ENCODE results near the gene TAS1R2. TPM values are rescaled to one million over a fixed set of nuclear protein-coding genes. Genes with fewer than 3 reads are reported as not detected.

The TAS1R2 gene
- total and polyA plus RNA-seq, 10 donors = not detected

DNA sequence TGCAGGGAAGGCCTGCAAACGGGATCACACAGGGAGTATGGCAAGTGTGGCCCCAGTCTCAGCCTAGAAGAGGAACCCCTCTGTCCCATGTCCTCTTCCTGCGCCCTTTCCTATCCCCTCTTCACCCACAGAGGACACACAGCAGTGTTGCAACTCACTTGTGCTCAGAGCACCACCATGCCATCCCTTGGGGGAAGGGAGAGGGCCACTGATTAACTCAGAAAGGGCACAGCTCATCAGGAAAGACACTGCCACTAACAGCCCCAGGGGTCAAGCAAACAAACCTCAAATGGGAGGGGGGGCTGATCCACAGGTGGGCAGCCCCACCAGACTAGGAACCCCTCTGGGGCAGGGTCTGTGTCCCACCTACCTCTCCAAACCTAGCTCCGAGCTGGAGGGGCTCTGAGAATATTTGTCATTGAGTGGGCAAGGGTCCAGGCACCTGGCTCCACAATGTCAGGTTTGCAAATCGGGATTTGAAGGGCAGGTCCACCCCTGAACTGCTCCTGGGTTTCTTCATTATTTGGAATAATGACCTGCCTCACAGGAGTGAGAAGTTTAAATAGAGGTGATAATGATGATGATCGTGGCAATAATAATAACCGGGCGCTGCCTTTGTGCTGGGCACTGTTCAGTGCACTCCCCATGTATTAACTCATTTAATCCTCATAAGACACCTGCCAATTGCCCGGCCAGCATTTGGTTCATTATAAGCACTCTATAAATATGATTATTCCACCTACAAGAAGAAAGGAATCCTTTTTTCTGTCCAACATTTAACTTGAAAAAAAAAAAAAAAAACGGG, 41.9 kb upstream of the TAS1R2 start:
- H3K36me3 ChIP-seq = peaks cover 0 to 24% (median 0%) of the 10 kb centered on the region in 6 donors
- DNase-seq = no peak
- H3K27ac ChIP-seq = peak overlapping the region in 2 of 8 donors; percentile 88 to 90
- H3K9me3 ChIP-seq = no peaks in the 10 kb centered on the region
- intact Hi-C loops (cut with DNase I; ENCODE audit: low total_unique reads) = loop anchor here (10.0 kb wide), 1 partner anchor 193 kb away; no protein-coding TSS in a partner anchor
- TF ChIP-seq POLR2AphosphoS5 (IDR thresholded peaks at IDR 0.05) = no peak
- no peak for TF ChIP-seq POLR2A (IDR thresholded peaks at IDR 0.05)
- TF ChIP-seq, protein P1, sequence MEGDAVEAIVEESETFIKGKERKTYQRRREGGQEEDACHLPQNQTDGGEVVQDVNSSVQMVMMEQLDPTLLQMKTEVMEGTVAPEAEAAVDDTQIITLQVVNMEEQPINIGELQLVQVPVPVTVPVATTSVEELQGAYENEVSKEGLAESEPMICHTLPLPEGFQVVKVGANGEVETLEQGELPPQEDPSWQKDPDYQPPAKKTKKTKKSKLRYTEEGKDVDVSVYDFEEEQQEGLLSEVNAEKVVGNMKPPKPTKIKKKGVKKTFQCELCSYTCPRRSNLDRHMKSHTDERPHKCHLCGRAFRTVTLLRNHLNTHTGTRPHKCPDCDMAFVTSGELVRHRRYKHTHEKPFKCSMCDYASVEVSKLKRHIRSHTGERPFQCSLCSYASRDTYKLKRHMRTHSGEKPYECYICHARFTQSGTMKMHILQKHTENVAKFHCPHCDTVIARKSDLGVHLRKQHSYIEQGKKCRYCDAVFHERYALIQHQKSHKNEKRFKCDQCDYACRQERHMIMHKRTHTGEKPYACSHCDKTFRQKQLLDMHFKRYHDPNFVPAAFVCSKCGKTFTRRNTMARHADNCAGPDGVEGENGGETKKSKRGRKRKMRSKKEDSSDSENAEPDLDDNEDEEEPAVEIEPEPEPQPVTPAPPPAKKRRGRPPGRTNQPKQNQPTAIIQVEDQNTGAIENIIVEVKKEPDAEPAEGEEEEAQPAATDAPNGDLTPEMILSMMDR (IDR thresholded peaks at IDR 0.05 in 8 of 11, conservative IDR thresholded peaks at IDR 0.05 in 3 of 11) = no peak
- peak overlapping the region in 7 of 8 donors; percentile 79 to 92 (median 89) for H3K4me3 ChIP-seq
- peaks cover 0 to 51% (median 26%) of the 10 kb centered on the region in 6 donors for H3K4me1 ChIP-seq
- WGBS, 5 donors = 40 to 61% (median 54%) methylated on average over 8 to 9 of the region's 9 CpGs
- no peaks in the 10 kb centered on the region for H3K27me3 ChIP-seq (replicated peaks in 1 of 7)

DNA sequence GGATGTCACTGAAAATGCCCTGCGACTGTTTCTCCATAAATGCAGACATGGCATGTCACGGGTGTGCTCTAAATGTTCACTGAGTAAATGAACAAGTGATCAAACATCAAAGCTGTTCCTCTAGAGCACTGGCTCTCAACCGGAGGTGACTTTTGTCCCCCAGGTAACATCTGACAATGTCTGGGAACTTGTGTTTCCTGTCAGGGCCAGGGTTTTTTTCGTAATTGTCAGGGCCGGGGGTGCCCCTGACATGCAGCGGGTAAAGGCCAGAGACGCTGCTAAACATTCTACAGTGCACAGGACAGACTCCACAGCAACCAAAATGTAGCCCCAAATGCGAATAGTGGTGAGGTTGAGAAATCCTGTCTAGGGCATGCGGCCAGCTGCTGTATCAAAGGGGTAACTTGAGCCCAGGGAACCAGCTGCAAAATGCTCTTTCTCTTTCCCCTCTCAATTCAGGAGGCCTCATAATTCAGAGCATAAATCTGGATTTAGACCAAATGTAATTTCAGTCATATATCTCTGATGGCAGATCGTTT, 40.9 kb upstream of the TAS1R2 start:
- no peaks in the 10 kb centered on the region for H3K27me3 ChIP-seq (replicated peaks in 1 of 7)
- H3K9me3 ChIP-seq = no peaks in the 10 kb centered on the region
- no peak for TF ChIP-seq POLR2AphosphoS5 (IDR thresholded peaks at IDR 0.05)
- TF ChIP-seq, protein P1 (IDR thresholded peaks at IDR 0.05 in 8 of 11, conservative IDR thresholded peaks at IDR 0.05 in 3 of 11) = no peak
- TF ChIP-seq POLR2A (IDR thresholded peaks at IDR 0.05) = no peak
- H3K27ac ChIP-seq = no peak overlapping the region
- H3K36me3 ChIP-seq = peaks cover 0 to 26% (median 0%) of the 10 kb centered on the region in 6 donors
- DNase-seq = no peak
- H3K4me3 ChIP-seq = no peak overlapping the region
- intact Hi-C loops (cut with DNase I; ENCODE audit: low total_unique reads) = loop anchor here (10.0 kb wide), 1 partner anchor 194 kb away; no protein-coding TSS in a partner anchor
- H3K4me1 ChIP-seq = peaks cover 0 to 58% (median 28%) of the 10 kb centered on the region in 6 donors
- 54 to 73% (median 67%) methylated on average over 10 of the region's 10 CpGs for WGBS, 5 donors

DNA sequence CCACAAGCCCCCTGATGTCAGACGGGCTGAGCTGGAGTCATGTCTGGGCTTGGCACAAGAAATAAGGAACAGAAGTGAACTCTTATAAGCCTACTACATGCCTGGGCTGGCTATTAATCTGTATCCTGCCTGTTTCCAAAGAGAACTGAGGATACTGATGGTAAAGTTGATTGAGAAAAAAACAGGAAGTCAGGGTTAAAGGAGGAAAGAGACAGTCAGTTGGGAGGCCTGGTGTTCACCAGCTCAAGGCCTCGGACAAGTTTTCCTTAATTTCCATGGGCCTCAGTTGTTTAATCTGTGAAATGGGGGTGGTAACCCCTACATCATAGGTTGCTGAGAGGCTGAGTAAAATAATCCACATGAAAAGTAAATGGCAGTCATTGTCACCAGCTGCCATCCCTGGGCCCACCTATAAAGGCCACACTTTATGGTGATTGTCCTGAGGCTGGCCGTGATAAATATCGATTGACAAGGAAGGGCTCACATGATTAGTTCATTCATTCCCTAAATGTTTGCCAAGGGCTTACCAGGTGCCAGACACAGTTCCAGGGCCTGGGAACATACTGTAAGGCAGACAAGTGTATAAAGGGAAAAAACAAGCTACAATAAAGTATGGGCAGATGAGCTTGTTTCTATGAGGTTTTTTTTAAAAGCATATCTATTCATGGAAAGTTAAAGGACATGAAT, 40.0 kb upstream of the TAS1R2 start:
- DNase-seq = no peak
- Histone ChIP-seq H3K36me3 (peaks cover 0 to 29% (median 0%) of the 10 kb centered on the region in 6 donors), H3K27ac (peak overlapping the region in 2 of 8 donors; percentile 23 to 41), H3K27me3 (replicated peaks in 1 of 7) (no peaks in the 10 kb centered on the region), H3K9me3 (no peaks in the 10 kb centered on the region), H3K4me3 (no peak overlapping the region), H3K4me1 (peaks cover 0 to 67% (median 32%) of the 10 kb centered on the region in 6 donors)
- TF ChIP-seq POLR2AphosphoS5 (IDR thresholded peaks at IDR 0.05) (no peak), POLR2A (IDR thresholded peaks at IDR 0.05) (no peak)
- TF ChIP-seq, protein P1 (IDR thresholded peaks at IDR 0.05 in 8 of 11, conservative IDR thresholded peaks at IDR 0.05 in 3 of 11) = no peak
- 69 to 80% (median 75%) methylated on average over 4 of the region's 4 CpGs for WGBS, 5 donors
- intact Hi-C loops (cut with DNase I; ENCODE audit: low total_unique reads) = loop anchor here (10.0 kb wide), 1 partner anchor 195 kb away; no protein-coding TSS in a partner anchor
